CD14-positive monocyte (primary cell): Measurements from ENCODE around the gene VMP1. TPM values are rescaled to one million over a fixed set of nuclear protein-coding genes. Genes with fewer than 3 reads are reported as not detected.
"Not testable (repeated sequence)": the region's sequence is repeated elsewhere in the genome, so short reads cannot be mapped to it uniquely, and the experiment has no call there.

Source experiments
- DNase-seq, 3 donors: peaks; one replicate each; pipeline ENCODE4 v3.0.0-alpha.2; 2011 to 2022
- H2AFZ ChIP-seq: 2 replicates; pipeline ENCODE4 v1.6.0; 2012; ENCODE audit warnings: mild to moderate bottlenecking, low read depth, low read length, inconsistent platforms; ENCODE audit not compliant: insufficient read depth, poor library complexity, severe bottlenecking
- H3K27ac ChIP-seq, 2 donors: 1 replicate in 1 of 2; 2 replicates in 1 of 2; pipeline ENCODE4 v1.5.1; 2012 to 2013; ENCODE audit warnings: low read length in 2 of 2, control low read depth in 1 of 2, inconsistent platforms in 1 of 2, low read depth in 1 of 2, mild to moderate bottlenecking in 1 of 2
- H3K27me3 ChIP-seq, 2 donors: one replicate each; pipeline versions ENCODE4 v1.6.0 to v1.6.1; 2011 to 2013; ENCODE audit warnings: low read length in 2 of 2; ENCODE audit not compliant: control insufficient read depth in 2 of 2, insufficient read depth in 2 of 2
- H3K36me3 ChIP-seq, 2 donors: replicated peaks in 1 of 2; 1 replicate in 1 of 2; 2 replicates in 1 of 2; pipeline versions ENCODE4 v1.5.1 to v1.6.1; 2012 to 2013; ENCODE audit warnings: low read length in 2 of 2, control low read depth in 1 of 2, inconsistent platforms in 1 of 2, mild to moderate bottlenecking in 1 of 2; ENCODE audit not compliant: insufficient read depth in 2 of 2, control insufficient read depth in 1 of 2
- H3K4me1 ChIP-seq, 2 donors: 1 replicate in 1 of 2; 2 replicates in 1 of 2; pipeline versions ENCODE4 v1.5.1 to v1.6.1; 2012 to 2013; ENCODE audit warnings: low read length in 2 of 2, control low read depth in 1 of 2, inconsistent platforms in 1 of 2, mild to moderate bottlenecking in 1 of 2, moderate library complexity in 1 of 2; ENCODE audit not compliant: insufficient read depth in 2 of 2, control insufficient read depth in 1 of 2
- H3K4me2 ChIP-seq: replicated peaks from 2 replicates; pipeline ENCODE3; 2012; ENCODE audit warnings: low read length, moderate library complexity, mild to moderate bottlenecking; ENCODE audit not compliant: poor library complexity, severe bottlenecking; ENCODE audit errors: extremely low read depth
- H3K4me3 ChIP-seq, 3 experiments: fragments of 200-600 bp in 1 of 3; sonication (generic) in 1 of 3; replicated peaks in 1 of 3; 1 replicate in 2 of 3; 2 replicates in 1 of 3; pipeline ENCODE4 v1.5.1; 2011 to 2013; ENCODE audit warnings: low read length in 3 of 3, mild to moderate bottlenecking in 3 of 3, control low read depth in 2 of 3, low read depth in 2 of 3, inconsistent platforms in 1 of 3, moderate library complexity in 1 of 3
- H3K79me2 ChIP-seq: 2 replicates; pipeline ENCODE4 v1.6.0; 2012; ENCODE audit warnings: mild to moderate bottlenecking, control low read depth, inconsistent platforms, low read length, moderate library complexity; ENCODE audit not compliant: insufficient read depth
- H3K9ac ChIP-seq: 2 replicates; pipeline ENCODE4 v1.6.0; 2017; ENCODE audit warnings: low read length, mild to moderate bottlenecking; ENCODE audit not compliant: insufficient read depth, poor library complexity, severe bottlenecking
- H3K9me3 ChIP-seq, 2 donors: replicated peaks in 1 of 2; 1 replicate in 1 of 2; 2 replicates in 1 of 2; pipeline versions ENCODE4 v1.5.1 to v1.6.1; 2012 to 2013; ENCODE audit warnings: low read length in 2 of 2, control low read depth in 1 of 2; ENCODE audit not compliant: control insufficient read depth in 1 of 2, insufficient read depth in 1 of 2
- H4K20me1 ChIP-seq: 2 replicates; pipeline ENCODE4 v1.6.0; 2012; ENCODE audit warnings: mild to moderate bottlenecking, low read length, control low read depth, moderate library complexity; ENCODE audit not compliant: insufficient read depth
- H3K27ac Mint-ChIP-seq, 7 donors: one replicate each; pipeline ENCODE4 v1.8.0; 2020; ENCODE audit warnings: mild to moderate bottlenecking in 7 of 7, mixed read lengths in 7 of 7, moderate library complexity in 6 of 7, inconsistent platforms in 2 of 7
- H3K27me3 Mint-ChIP-seq, 3 donors: one replicate each; pipeline ENCODE4 v1.8.0; 2021 to 2022; ENCODE audit warnings: low read depth in 3 of 3, mild to moderate bottlenecking in 3 of 3, mixed read lengths in 3 of 3, moderate library complexity in 3 of 3, inconsistent platforms in 1 of 3
- H3K36me3 Mint-ChIP-seq, 2 donors: one replicate each; pipeline ENCODE4 v1.8.0; 2020; ENCODE audit warnings: mixed read lengths in 2 of 2, inconsistent platforms in 1 of 2, mild to moderate bottlenecking in 1 of 2
- H3K4me1 Mint-ChIP-seq: one replicate; pipeline ENCODE4 v1.8.0; 2020; ENCODE audit warnings: mild to moderate bottlenecking, mixed read lengths
- H3K4me3 Mint-ChIP-seq, 2 donors: one replicate each; pipeline ENCODE4 v1.8.0; 2020; ENCODE audit warnings: mild to moderate bottlenecking in 2 of 2, mixed read lengths in 2 of 2, moderate library complexity in 1 of 2
- H3K9me3 Mint-ChIP-seq, 7 donors: one replicate each; pipeline ENCODE4 v1.8.0; 2020 to 2022; ENCODE audit warnings: mixed read lengths in 7 of 7, mild to moderate bottlenecking in 6 of 7, moderate library complexity in 6 of 7, inconsistent platforms in 2 of 7
- CTCF ChIP-seq: fragments of 200-600 bp; IDR thresholded peaks from one replicate; pipeline ENCODE4 v1.8.0; 2022; ENCODE audit warnings: antibody characterized with exemption, mild to moderate bottlenecking
- WGBS: methylation state at CpG from one replicate; pipeline ENCODE4 v1.1.5; 2013; ENCODE audit warnings: missing lambda C conversion rate; ENCODE audit not compliant: insufficient coverage; 5-methylcytosine and 5-hydroxymethylcytosine counted together
- intact Hi-C, 2 donors: fragments of 100-400 bp; cut with micrococcal nuclease; formaldehyde crosslinking; loops; one replicate each; pipeline versions ENCODE4 v1.15.0 to v1.15.1; 2023
- polyA plus RNA-seq, 3 donors: library from polyadenylated mRNA; depleted of rRNA in 1 of 3; unstranded in 2 of 3; stranded (reverse) in 1 of 3; fragments of 300-500 nt in 2 of 3; fragments of >200 nt in 1 of 3; fragmentation: Illumina TruSeq in 2 of 3; gene quantifications; 1 replicate in 2 of 3; 2 replicates in 1 of 3; pipeline ENCODE4 v1.2.3, GENCODE V29; 2012 to 2021

Gene VMP1
- polyA plus RNA-seq, 3 donors, result 246 to 511 (median 386) TPM

DNA sequence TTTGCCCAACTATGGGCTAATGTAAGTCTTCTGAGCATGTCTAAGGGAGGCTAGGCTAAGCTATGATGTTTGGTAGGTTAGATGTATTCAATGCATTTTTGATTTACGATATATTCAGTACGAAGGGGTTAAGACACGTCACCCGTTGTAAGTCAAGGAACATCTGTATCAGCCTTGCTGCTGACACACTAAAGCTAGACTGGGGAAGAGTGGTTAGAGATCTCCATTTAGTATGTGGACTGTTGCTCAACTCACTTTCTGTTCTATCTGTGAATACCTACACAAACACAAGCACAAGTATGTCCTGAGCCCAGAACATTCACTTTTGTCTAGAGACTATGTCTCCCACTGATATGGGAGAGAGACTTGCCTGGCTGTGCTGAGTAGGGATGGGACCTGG, 71.5 kb downstream of the VMP1 start:
- H3K27ac ChIP-seq, result peak overlapping the region in 1 of 2 donors; percentile 24
- H4K20me1 ChIP-seq, result no peaks in the 10 kb centered on the region

GRCh38 chr17:59779521-59779920, 72.1 kb downstream of the VMP1 start:
- Mint-ChIP-seq H3K4me3 (no peak overlapping the region), H3K27ac (peak overlapping the region in 6 of 7 donors; percentile 50 to 81 (median 67)), H3K27me3 (no peaks in the 10 kb centered on the region), H3K9me3 (peaks cover 0 to 6% (median 0%) of the 10 kb centered on the region in 7 donors), H3K36me3 (peaks cover 71 to 85% of the 10 kb centered on the region in 2 donors), H3K4me1 (peaks cover 36% of the 10 kb centered on the region)
- Histone ChIP-seq H3K4me1 (peaks cover 27 to 35% of the 10 kb centered on the region in 2 donors), H3K36me3 (peaks cover 37 to 77% of the 10 kb centered on the region in 2 donors), H3K9ac (no peak overlapping the region), H3K4me2 (no peak overlapping the region), H3K79me2 (peaks cover 38% of the 10 kb centered on the region), H3K4me3 (no peak overlapping the region), H2AFZ (no peak overlapping the region), H3K9me3 (no peaks in the 10 kb centered on the region), H3K27me3 (no peaks in the 10 kb centered on the region), H4K20me1 (no peaks in the 10 kb centered on the region), H3K27ac (peak overlapping the region in 1 of 2 donors; percentile 24)
- WGBS, result no CpG with 5 or more reads among the region's 1 CpG
- DNase-seq, result no peak
- intact Hi-C loops, result loop anchor here in 1 of 2 donors (10.0 kb wide), 1 partner anchor 45 kb away; no protein-coding TSS in a partner anchor
- no peak for TF ChIP-seq CTCF

More for the DNA sequence above, 71.5 kb downstream of the VMP1 start:
- peaks cover 22 to 29% of the 10 kb centered on the region in 2 donors for H3K4me1 ChIP-seq
- Mint-ChIP-seq H3K4me3 (no peak overlapping the region), H3K27ac (peak overlapping the region; percentile 50 to 81 (median 65)), H3K4me1 (peaks cover 31% of the 10 kb centered on the region), H3K36me3 (peaks cover 74 to 85% of the 10 kb centered on the region in 2 donors), H3K9me3 (peaks cover 0 to 6% (median 0%) of the 10 kb centered on the region in 7 donors), H3K27me3 (no peaks in the 10 kb centered on the region)
- intact Hi-C loops, result loop anchor here in 1 of 2 donors (10.0 kb wide), 1 partner anchor 46 kb away; no protein-coding TSS in a partner anchor
- H3K4me3 ChIP-seq, result no peak overlapping the region
- peaks cover 33% of the 10 kb centered on the region for H3K79me2 ChIP-seq
- H3K4me2 ChIP-seq, result no peak overlapping the region
- H3K9ac ChIP-seq, result no peak overlapping the region
- H2AFZ ChIP-seq, result no peak overlapping the region
- H3K36me3 ChIP-seq, result peaks cover 42 to 82% of the 10 kb centered on the region in 2 donors
- no peaks in the 10 kb centered on the region for H3K27me3 ChIP-seq
- no peak for TF ChIP-seq CTCF
- no peaks in the 10 kb centered on the region for H3K9me3 ChIP-seq
- 83% methylated on average over 4 of the region's 4 CpGs for WGBS
- no peak for DNase-seq

DNA sequence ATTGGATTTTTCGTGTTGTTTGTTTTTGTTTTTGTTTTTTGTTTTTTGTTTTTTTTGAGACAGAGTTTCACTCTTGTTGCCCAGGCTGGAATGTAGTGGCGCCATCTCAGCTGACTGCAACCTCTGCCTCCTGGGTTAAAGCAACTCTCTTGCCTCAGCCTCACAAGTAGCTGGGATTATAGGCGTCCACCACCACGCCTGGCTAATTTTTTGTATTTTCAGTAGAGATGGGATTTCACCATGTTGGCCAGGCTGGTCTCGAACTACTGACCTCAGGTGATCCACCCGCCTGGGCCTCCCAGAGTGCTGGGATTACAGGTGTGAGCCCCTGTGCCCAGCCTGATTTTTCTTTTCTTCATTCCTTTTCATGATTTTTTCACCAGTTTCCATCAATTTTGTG, 73.1 kb downstream of the VMP1 start:
- H3K9me3 Mint-ChIP-seq, intact Hi-C loops, H3K27me3 Mint-ChIP-seq, H3K27ac ChIP-seq, DNase-seq, H3K27me3 ChIP-seq, H3K4me3 ChIP-seq, H3K9ac ChIP-seq, H2AFZ ChIP-seq, H3K4me3 Mint-ChIP-seq, H3K9me3 ChIP-seq, H4K20me1 ChIP-seq, H3K4me2 ChIP-seq: not testable (repeated sequence)
- 100% methylated on average over 1 of the region's 6 CpGs for WGBS
- Mint-ChIP-seq H3K27ac (peak overlapping the region in 3 of 7 donors; percentile 6 to 69 (median 55)), H3K4me1 (peaks cover 42% of the 10 kb centered on the region), H3K36me3 (peaks cover 64 to 75% of the 10 kb centered on the region in 2 donors)
- H3K4me1 ChIP-seq, result peaks cover 34 to 45% of the 10 kb centered on the region in 2 donors
- H3K79me2 ChIP-seq, result peaks cover 48% of the 10 kb centered on the region
- peaks cover 27 to 66% of the 10 kb centered on the region in 2 donors for H3K36me3 ChIP-seq
